NCI-H2196 (cell line): ENCODE measurements around the gene MED13.
"Not testable (repeated sequence)": the region's sequence is repeated elsewhere in the genome, so short reads cannot be mapped to it uniquely, and the experiment has no call there.

ENCODE experiments used
- DNase-seq: peaks from one replicate; lab custom pipeline; 2025; ENCODE audit not compliant: unreplicated experiment; lab: John Stamatoyannopoulos, UW

The MED13 gene

GRCh38 chr17:62057696-62058095 lies 7.4 kb downstream of the MED13 start:
- no peak for DNase-seq

DNA sequence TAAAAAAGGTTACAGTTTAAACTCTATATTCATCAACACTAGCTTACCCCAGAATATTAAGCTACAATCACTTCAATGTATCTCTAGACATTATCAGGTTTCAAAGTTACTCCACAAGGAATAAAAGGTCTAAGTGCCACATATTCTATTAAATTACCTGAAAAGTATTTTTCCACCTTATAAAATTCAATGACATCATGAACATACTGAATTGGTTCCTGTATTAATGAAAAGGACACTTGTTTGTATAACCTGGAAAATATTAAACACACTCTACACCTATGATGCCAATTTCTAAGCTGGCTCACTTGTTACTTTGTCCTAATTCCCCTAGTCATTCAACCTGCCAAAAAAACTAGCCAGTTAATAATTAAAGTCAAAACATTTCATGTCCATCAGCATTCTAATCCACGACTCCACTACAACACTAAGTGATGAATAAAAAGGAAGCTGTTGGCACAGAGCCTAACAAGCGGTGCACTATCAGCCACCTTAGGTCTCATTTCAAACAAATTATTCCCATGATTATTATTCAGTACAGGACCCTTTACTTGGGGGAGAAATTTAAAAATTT lies 12.2 kb downstream of the MED13 start:
- no peak for DNase-seq

DNA sequence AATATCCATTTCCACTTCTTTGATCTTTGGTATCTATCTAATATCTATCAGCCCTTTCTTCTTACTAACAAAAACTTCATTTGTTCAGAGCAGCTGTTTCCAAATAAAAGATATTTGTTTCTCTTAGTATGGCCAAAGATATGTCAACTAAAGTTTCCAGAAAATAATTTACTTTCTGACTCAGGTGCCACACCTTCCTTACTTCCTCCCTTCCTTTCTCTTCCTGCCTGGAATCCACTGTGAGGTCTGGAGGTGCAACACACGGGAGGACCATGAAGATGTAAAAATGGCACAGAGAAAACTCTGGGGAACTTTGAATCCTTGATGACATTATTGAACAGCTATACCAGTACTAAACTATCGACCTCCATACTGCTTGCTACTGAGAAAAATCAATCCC lies 14.0 kb downstream of the MED13 start:
- DNase-seq: no peak

- DNase-seq: no peak
These were observed 15.8 kb downstream of the MED13 start for GRCh38 chr17:62049299-62049698.

DNA sequence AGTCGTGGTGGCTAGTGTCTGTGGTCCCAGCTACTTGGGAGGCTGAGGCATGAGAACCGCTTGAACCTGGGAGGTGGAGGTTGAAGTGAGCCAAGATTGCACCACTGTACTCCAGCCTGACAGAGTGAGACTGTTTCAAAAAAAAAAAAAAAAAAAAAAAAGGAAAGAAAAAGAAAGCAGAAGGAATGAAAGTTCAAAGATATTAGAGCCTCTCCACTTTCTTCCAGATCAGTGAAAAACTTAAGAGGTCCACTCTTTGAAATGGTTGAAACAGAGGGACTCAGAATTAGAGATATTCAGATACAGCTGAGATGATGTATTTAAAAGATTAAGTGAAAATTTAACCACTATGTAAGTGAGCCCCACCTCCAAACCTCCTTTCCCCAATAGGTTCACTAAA lies 16.8 kb downstream of the MED13 start:
- DNase-seq: no peak

GRCh38 chr17:62045517-62045916 lies 19.6 kb downstream of the MED13 start:
- no peak for DNase-seq

DNA sequence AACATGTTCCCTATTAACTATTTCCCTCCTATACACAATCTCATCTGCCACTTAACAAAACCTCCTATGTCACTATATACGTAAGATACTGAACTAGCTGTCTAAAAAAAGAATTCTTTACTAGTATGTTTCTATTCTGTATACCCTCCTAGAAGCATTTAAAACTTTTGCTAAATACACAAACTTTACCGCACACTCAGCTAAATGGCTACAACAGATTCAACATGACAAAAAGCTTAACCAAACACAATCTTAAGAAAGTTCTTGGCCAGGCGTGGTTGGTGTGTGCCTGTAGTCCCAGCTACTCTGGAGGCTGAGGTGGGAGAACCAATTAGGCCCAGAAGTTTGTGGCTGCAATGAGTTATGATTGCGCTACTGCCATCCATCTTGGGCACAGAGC lies 20.0 kb downstream of the MED13 start:
- no peak for DNase-seq

GRCh38 chr17:62043602-62044001 lies 21.5 kb downstream of the MED13 start:
- no peak for DNase-seq

GRCh38 chr17:62043140-62043539 lies 21.9 kb downstream of the MED13 start:
- no peak for DNase-seq

GRCh38 chr17:62038248-62038647 lies 26.8 kb downstream of the MED13 start:
- no peak for DNase-seq

DNA sequence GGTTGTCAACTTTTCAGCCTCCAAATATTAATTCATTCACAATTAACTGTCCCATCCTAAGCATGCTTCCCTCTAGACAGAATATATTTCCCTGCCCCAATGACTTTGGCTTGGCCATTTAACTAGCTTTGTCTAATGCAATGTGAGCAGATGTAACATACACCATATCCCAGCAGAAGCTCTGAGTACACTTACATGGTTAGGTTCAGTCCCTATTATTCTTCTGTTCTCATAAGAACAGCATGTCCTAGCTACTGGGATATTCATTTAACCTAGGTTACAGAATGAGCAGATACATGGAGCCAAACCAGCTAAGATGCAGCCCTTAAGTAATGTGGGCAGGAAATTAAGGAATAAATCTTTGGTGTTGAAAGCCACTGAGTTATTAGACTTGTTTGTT lies 31.8 kb downstream of the MED13 start:
- no peak for DNase-seq

- no peak for DNase-seq
These were observed 32.6 kb downstream of the MED13 start for GRCh38 chr17:62032480-62032879.

DNA sequence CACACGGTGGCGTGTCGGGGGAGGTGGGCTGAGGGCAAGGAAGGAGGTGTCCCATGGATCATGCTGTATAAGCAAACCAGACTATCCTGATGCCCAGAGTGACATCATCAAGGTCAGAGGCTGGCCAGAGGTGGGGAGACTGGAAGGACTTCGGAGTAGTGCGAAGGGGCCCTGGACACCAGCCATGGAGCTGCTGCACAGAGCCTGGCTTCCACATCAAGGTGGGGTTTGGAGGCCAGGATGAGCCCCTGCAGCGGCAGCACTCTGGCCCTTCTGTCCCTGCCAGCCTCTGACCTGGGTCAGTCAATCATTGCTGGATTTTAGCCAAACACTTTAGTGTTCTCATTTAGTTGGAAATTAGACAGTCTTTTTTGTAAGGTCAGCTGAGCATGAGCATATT lies 34.8 kb downstream of the MED13 start:
- no peak for DNase-seq

DNA sequence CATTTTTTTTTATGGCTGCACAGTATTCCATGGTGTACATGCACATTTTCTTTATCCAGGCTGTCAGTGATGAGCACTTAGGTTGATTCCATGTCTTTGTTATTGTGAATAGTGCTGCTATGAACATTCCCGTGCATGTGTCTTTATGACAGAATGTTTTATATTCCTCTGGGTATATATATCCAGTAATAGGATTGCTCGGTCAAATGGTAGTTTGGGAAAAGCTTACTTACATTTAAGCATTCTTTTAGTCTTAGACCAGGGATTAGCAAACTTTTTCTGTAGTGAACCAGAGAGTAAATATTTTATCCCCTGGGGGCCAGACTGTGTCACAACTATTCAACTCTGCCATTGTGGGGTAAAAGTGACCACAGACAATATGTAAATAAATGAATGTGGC lies 40.2 kb downstream of the MED13 start:
- DNase-seq: no peak

DNA sequence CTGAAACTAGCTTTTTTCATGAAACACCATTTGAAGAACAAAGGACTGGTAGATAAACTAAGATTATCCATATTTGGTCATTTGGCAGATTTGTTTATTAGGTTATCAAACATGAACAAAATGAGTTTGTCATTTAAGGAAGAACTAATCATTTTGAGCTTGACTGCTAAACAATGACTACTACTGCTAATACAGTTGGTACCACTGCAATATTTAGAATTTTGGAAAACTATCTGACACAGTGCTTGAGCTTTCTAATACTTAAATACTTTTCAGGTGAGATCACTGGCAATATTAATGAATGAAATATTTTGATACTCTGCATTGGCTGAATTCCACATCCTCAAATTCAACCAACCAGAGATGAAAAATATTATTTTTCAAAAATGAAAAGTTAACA lies 47.2 kb downstream of the MED13 start:
- DNase-seq: no peak

GRCh38 chr17:62017496-62017895 lies 47.6 kb downstream of the MED13 start:
- no peak for DNase-seq

GRCh38 chr17:62014526-62014925 lies 50.6 kb downstream of the MED13 start:
- DNase-seq: no peak

- no peak for DNase-seq
These were observed 55.9 kb downstream of the MED13 start for GRCh38 chr17:62009220-62009619.

- no peak for DNase-seq
These were observed 56.8 kb downstream of the MED13 start for GRCh38 chr17:62008294-62008693.

DNA sequence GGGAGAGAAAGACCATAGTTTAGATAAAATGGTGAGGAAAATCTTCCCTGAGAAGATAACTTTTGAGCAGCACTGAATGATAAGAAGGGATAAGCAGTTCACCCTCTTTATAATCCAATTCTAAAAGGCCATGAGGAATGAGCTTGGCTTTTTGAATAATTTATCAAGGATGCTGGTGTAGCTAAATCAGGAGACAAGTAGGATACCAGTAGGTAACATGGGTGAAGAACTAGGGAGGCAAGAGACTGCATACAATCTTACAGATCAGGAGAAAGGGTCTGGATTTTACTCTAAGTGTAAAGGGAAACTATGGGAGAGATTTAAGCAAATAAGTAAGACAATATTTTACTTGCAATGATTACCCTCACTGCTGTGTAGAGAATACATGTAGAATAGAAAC lies 60.7 kb downstream of the MED13 start:
- DNase-seq: no peak

GRCh38 chr17:62003141-62003540 lies 61.9 kb downstream of the MED13 start:
- not testable (repeated sequence) for DNase-seq

- DNase-seq: no peak
These were observed 64.0 kb downstream of the MED13 start for GRCh38 chr17:62001105-62001504.

DNA sequence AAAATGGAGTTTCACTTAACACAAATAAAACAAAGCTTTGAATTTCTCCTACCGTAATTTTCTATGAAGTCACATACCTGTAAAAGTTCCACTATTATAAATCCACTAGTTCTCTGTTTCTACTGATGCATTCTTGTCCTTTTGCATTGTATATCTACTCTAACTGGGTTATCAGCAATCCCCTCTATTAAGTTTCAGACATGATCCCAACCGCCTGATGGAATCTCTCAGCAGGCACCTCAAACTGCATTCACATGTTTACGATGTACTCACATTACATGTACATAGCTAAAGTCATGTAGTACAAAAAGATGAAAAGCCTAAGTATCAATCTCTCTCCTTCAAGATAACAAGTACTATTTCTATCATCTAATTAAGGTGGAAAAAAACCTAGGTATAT lies 64.9 kb downstream of the MED13 start:
- no peak for DNase-seq

DNA sequence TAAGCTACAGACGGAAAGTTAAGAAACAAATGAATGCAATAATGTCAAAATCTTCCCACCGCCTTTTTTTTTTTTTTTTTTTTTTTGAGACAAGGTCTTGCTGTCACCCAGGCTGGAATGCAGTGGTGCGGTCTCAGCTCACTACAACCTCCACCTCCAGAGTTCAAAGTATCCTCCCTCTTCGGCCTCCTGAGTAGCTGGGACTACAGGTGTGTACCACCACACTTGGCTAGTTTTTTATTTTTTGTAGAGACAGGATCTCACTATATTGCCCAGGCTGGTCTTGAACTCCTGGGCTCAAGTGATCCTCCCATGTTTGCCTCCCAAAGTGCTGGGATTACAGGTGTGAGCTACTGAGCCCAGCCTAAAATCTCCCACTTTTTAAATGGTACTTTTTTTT lies 66.5 kb downstream of the MED13 start:
- DNase-seq: not testable (repeated sequence)
